WTC11 (cell line): ENCODE data around the gene FOXP1. TPM values are rescaled to one million over a fixed set of nuclear protein-coding genes. Genes with fewer than 3 reads are reported as not detected.

Source experiments
- ATAC-seq: fragments of 200-7000 bp; cut with Tn5 transposase; 2 replicates; pipeline ENCODE4 v1.10.0; 2021; ENCODE audit warnings: mild to moderate bottlenecking, moderate library complexity
- CTCF ChIA-PET: fragments of 300-600 bp; sonication (Branson Sonifier 250); formaldehyde crosslinking; loops from one replicate; lab custom pipeline; 2021; ENCODE audit warnings: antibody characterized with exemption; lab: Charles Lee
- POLR2A ChIA-PET: fragments of 350-600 bp; sonication (Branson Sonifier 250); formaldehyde crosslinking; loops from one replicate; lab custom pipeline; 2021; ENCODE audit warnings: antibody characterized with exemption; lab: Charles Lee
- DNase-seq: peaks from one replicate; pipeline ENCODE4 v3.0.0; 2021; ENCODE audit warnings: low spot score
- H3K27ac Mint-ChIP-seq: 2 replicates; pipeline ENCODE4 v1.8.0; 2021; ENCODE audit warnings: mixed read lengths
- H3K27me3 Mint-ChIP-seq: 2 replicates; pipeline ENCODE4 v1.8.0; 2021; ENCODE audit warnings: low read depth, mild to moderate bottlenecking, moderate library complexity, mixed read lengths
- H3K36me3 Mint-ChIP-seq: 2 replicates; pipeline ENCODE4 v1.8.0; 2021; ENCODE audit warnings: mixed read lengths
- H3K4me1 Mint-ChIP-seq: 2 replicates; pipeline ENCODE4 v1.8.0; 2022; ENCODE audit warnings: mixed read lengths
- H3K4me3 Mint-ChIP-seq: 2 replicates; pipeline ENCODE4 v1.8.0; 2021; ENCODE audit warnings: mild to moderate bottlenecking, moderate library complexity, mixed read lengths
- H3K9me3 Mint-ChIP-seq: 2 replicates; pipeline ENCODE4 v1.8.0; 2021; ENCODE audit warnings: mixed read lengths
- CREM ChIP-seq: sonication (generic); formaldehyde crosslinking; IDR thresholded peaks from 2 replicates; pipeline ENCODE4 v1.8.1; 2022; ENCODE audit warnings: mild to moderate bottlenecking, missing genetic modification reagents, moderate library complexity
- EMX1 ChIP-seq: fragments of 250-450 bp; sonication (Bioruptor Pico); IDR thresholded peaks from 2 replicates; pipeline ENCODE4 v1.8.0; 2021; ENCODE audit warnings: mild to moderate bottlenecking
- ESRRA ChIP-seq: sonication (generic); formaldehyde crosslinking; IDR thresholded peaks from 2 replicates; pipeline ENCODE4 v1.8.1; 2022; ENCODE audit warnings: mild to moderate bottlenecking, missing genetic modification reagents, borderline replicate concordance
- NFATC4 ChIP-seq: fragments of 250-450 bp; sonication (Bioruptor Pico); IDR thresholded peaks from 2 replicates; pipeline ENCODE4 v1.9.0; 2021; ENCODE audit warnings: mild to moderate bottlenecking
- NR1H2 ChIP-seq: sonication (generic); formaldehyde crosslinking; IDR thresholded peaks from 2 replicates; pipeline ENCODE4 v1.9.0; 2021; ENCODE audit warnings: mild to moderate bottlenecking, moderate library complexity, missing genetic modification reagents
- OVOL2 ChIP-seq: fragments of 250-450 bp; sonication (Bioruptor Pico); IDR thresholded peaks from 2 replicates; pipeline ENCODE4 v1.9.0; 2021; ENCODE audit warnings: mild to moderate bottlenecking, borderline replicate concordance
- SMAD3 ChIP-seq: sonication (generic); formaldehyde crosslinking; IDR thresholded peaks from 2 replicates; pipeline ENCODE4 v1.8.0; 2022; ENCODE audit warnings: missing genetic modification reagents, mild to moderate bottlenecking, borderline replicate concordance
- SMAD4 ChIP-seq: sonication (generic); formaldehyde crosslinking; IDR thresholded peaks from 2 replicates; pipeline ENCODE4 v1.8.0; 2022; ENCODE audit warnings: mild to moderate bottlenecking, missing genetic modification reagents
- SOX15 ChIP-seq: fragments of 250-450 bp; sonication (Bioruptor Pico); IDR thresholded peaks from 2 replicates; pipeline ENCODE4 v1.9.0; 2021; ENCODE audit warnings: mild to moderate bottlenecking
- ZNF232 ChIP-seq: sonication (generic); formaldehyde crosslinking; IDR thresholded peaks from 2 replicates; pipeline ENCODE4 v1.8.0; 2022; ENCODE audit warnings: mild to moderate bottlenecking, missing genetic modification reagents
- ZNF671 ChIP-seq: fragments of 250-450 bp; sonication (Bioruptor Pico); IDR thresholded peaks from 2 replicates; pipeline ENCODE4 v1.8.0; 2021; ENCODE audit warnings: mild to moderate bottlenecking
- total RNA-seq: library from RNA; stranded (reverse); gene quantifications from 3 replicates; pipeline ENCODE4 v1.2.3, GENCODE V29; 2021
- TF ChIP-seq, protein P1 (sequence below): fragments of 250-450 bp; sonication (Bioruptor Pico); IDR thresholded peaks from 2 replicates; pipeline ENCODE4 v1.9.0; 2021; ENCODE audit warnings: mild to moderate bottlenecking
- TF ChIP-seq, protein P2 (sequence below): sonication (generic); formaldehyde crosslinking; IDR thresholded peaks from 2 replicates; pipeline ENCODE4 v1.8.0; 2023; ENCODE audit warnings: missing genetic modification reagents
- TF ChIP-seq, protein P3 (sequence below): sonication (generic); formaldehyde crosslinking; conservative IDR thresholded peaks from 2 replicates; pipeline ENCODE4 v1.8.1; 2022; ENCODE audit warnings: mild to moderate bottlenecking, missing genetic modification reagents
- TF ChIP-seq, protein P4 (sequence below): sonication (generic); formaldehyde crosslinking; conservative IDR thresholded peaks from 2 replicates; pipeline ENCODE4 v1.8.1; 2023; ENCODE audit warnings: mild to moderate bottlenecking, low read depth, missing genetic modification reagents, moderate library complexity
- TF ChIP-seq, protein P5 (sequence below): sonication (generic); formaldehyde crosslinking; IDR thresholded peaks from 2 replicates; pipeline ENCODE4 v1.8.1; 2023; ENCODE audit warnings: mild to moderate bottlenecking, missing genetic modification reagents
- TF ChIP-seq, protein P6 (sequence below): sonication (generic); formaldehyde crosslinking; IDR thresholded peaks from 2 replicates; pipeline ENCODE4 v1.8.0; 2022; ENCODE audit warnings: mild to moderate bottlenecking, missing genetic modification reagents
- TF ChIP-seq, protein P7 (sequence below): sonication (generic); formaldehyde crosslinking; IDR thresholded peaks from 2 replicates; pipeline ENCODE4 v1.8.1; 2023; ENCODE audit warnings: mild to moderate bottlenecking, missing genetic modification reagents

FOXP1 gene
- total RNA-seq, 1 experiment from 2014 or later, result 25.8 TPM

DNA sequence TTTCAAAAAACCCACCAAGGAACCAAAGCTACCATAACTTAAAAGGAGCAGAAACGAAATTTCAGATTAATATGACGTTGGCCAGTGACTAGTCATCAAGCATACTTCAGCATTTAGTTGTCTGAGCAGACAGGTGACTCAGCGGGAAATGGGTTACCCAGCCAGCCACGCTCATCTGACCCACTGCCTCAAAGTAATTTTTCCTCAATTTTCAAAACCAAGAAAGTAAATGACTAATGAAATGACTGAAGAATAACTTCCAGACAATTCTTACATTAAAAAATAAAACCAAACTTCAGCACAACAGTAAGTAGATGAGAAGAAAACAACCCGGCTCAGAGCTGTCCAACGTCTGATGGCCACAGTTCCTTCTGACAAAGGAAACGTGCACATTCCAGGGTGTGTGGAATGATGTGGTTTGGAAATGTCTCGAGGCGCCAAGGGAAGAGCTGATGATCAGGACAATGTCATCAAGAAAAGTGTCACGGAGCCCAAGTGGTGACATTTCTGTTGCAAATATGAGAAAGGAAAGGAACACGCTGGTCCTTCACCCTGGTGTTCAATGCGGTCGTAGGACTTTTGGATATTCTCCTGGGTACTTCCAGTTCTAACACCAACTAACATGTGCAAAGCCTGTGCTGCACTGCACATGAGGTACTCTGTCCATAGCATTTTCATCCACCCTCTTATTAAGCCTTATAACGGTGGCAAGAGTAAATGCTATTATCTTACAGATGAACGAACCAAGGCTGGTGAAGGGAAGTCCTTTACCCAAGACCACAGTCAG lies 79.1 kb downstream of the FOXP1 start:
- Mint-ChIP-seq H3K36me3 (no peaks in the 10 kb centered on the region), H3K27me3 (no peaks in the 10 kb centered on the region), H3K4me1 (peaks cover 28% of the 10 kb centered on the region), H3K4me3 (no peak overlapping the region), H3K27ac (no peak overlapping the region), H3K9me3 (no peaks in the 10 kb centered on the region)
- ChIA-PET POLR2A (no interaction called here), CTCF (no interaction called here)
- TF ChIP-seq, protein P1, sequence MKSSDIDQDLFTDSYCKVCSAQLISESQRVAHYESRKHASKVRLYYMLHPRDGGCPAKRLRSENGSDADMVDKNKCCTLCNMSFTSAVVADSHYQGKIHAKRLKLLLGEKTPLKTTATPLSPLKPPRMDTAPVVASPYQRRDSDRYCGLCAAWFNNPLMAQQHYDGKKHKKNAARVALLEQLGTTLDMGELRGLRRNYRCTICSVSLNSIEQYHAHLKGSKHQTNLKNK (CRISPR knock-in tag), result no peak
- TF ChIP-seq, protein P2, sequence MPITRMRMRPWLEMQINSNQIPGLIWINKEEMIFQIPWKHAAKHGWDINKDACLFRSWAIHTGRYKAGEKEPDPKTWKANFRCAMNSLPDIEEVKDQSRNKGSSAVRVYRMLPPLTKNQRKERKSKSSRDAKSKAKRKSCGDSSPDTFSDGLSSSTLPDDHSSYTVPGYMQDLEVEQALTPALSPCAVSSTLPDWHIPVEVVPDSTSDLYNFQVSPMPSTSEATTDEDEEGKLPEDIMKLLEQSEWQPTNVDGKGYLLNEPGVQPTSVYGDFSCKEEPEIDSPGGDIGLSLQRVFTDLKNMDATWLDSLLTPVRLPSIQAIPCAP, result no peak
- TF ChIP-seq ZNF232 (no peak), NR1H2 (no peak), OVOL2 (CRISPR knock-in tag) (no peak), SOX15 (no peak), EMX1 (no peak), NFATC4 (CRISPR knock-in tag) (no peak)
- TF ChIP-seq, protein P3, sequence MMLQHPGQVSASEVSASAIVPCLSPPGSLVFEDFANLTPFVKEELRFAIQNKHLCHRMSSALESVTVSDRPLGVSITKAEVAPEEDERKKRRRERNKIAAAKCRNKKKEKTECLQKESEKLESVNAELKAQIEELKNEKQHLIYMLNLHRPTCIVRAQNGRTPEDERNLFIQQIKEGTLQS, result no peak
- ATAC-seq, result no peak
- no peak for DNase-seq

DNA sequence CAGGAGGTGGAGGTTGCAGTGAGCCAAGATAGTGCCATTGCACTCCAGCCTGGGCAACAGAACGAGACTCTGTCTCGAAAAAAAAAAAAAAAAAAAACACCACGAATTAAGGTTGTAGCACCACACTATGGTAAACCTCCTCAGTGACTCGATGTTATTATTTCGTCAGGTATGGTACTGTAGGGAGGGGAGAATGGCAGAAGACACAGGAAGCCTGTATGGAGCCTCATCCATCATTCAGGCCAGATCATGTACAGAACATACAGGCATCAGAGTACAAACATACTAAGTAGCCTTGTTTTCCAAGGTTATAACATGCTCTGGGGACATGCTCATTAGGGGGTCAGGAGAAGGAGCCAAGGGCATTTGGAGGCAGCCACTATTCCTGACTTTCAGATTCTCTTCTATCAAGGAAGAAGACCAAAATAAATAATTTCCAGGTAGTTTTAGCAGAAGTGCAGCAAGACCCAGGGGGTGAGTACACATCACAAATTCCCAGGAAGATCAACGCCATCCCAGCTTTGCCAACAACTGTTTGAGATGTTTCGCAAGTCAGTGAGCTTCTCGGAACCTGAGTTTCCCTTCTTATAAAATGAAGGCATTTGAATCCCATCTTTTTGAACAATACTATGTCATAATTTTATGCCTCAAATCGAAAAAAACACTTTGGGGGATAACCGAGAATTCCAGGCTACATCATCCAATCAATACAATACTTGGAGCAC lies 79.8 kb downstream of the FOXP1 start:
- no peaks in the 10 kb centered on the region for H3K36me3 Mint-ChIP-seq
- H3K27me3 Mint-ChIP-seq, result no peaks in the 10 kb centered on the region
- H3K9me3 Mint-ChIP-seq, result no peaks in the 10 kb centered on the region
- no peak for TF ChIP-seq ZNF671 (CRISPR knock-in tag)
- TF ChIP-seq, protein P4, sequence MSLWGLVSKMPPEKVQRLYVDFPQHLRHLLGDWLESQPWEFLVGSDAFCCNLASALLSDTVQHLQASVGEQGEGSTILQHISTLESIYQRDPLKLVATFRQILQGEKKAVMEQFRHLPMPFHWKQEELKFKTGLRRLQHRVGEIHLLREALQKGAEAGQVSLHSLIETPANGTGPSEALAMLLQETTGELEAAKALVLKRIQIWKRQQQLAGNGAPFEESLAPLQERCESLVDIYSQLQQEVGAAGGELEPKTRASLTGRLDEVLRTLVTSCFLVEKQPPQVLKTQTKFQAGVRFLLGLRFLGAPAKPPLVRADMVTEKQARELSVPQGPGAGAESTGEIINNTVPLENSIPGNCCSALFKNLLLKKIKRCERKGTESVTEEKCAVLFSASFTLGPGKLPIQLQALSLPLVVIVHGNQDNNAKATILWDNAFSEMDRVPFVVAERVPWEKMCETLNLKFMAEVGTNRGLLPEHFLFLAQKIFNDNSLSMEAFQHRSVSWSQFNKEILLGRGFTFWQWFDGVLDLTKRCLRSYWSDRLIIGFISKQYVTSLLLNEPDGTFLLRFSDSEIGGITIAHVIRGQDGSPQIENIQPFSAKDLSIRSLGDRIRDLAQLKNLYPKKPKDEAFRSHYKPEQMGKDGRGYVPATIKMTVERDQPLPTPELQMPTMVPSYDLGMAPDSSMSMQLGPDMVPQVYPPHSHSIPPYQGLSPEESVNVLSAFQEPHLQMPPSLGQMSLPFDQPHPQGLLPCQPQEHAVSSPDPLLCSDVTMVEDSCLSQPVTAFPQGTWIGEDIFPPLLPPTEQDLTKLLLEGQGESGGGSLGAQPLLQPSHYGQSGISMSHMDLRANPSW (CRISPR knock-in tag), result no peak
- no peak for TF ChIP-seq CREM (CRISPR knock-in tag)
- TF ChIP-seq SMAD3 (CRISPR knock-in tag), result no peak
- no peak for TF ChIP-seq ESRRA (CRISPR knock-in tag)
- TF ChIP-seq, protein P5, sequence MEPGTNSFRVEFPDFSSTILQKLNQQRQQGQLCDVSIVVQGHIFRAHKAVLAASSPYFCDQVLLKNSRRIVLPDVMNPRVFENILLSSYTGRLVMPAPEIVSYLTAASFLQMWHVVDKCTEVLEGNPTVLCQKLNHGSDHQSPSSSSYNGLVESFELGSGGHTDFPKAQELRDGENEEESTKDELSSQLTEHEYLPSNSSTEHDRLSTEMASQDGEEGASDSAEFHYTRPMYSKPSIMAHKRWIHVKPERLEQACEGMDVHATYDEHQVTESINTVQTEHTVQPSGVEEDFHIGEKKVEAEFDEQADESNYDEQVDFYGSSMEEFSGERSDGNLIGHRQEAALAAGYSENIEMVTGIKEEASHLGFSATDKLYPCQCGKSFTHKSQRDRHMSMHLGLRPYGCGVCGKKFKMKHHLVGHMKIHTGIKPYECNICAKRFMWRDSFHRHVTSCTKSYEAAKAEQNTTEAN (CRISPR knock-in tag), result no peak
- TF ChIP-seq, protein P6, sequence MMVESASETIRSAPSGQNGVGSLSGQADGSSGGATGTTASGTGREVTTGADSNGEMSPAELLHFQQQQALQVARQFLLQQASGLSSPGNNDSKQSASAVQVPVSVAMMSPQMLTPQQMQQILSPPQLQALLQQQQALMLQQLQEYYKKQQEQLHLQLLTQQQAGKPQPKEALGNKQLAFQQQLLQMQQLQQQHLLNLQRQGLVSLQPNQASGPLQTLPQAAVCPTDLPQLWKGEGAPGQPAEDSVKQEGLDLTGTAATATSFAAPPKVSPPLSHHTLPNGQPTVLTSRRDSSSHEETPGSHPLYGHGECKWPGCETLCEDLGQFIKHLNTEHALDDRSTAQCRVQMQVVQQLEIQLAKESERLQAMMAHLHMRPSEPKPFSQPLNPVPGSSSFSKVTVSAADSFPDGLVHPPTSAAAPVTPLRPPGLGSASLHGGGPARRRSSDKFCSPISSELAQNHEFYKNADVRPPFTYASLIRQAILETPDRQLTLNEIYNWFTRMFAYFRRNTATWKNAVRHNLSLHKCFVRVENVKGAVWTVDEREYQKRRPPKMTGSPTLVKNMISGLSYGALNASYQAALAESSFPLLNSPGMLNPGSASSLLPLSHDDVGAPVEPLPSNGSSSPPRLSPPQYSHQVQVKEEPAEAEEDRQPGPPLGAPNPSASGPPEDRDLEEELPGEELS (CRISPR knock-in tag), result no peak
- no peak for TF ChIP-seq SMAD4
- TF ChIP-seq, protein P7, sequence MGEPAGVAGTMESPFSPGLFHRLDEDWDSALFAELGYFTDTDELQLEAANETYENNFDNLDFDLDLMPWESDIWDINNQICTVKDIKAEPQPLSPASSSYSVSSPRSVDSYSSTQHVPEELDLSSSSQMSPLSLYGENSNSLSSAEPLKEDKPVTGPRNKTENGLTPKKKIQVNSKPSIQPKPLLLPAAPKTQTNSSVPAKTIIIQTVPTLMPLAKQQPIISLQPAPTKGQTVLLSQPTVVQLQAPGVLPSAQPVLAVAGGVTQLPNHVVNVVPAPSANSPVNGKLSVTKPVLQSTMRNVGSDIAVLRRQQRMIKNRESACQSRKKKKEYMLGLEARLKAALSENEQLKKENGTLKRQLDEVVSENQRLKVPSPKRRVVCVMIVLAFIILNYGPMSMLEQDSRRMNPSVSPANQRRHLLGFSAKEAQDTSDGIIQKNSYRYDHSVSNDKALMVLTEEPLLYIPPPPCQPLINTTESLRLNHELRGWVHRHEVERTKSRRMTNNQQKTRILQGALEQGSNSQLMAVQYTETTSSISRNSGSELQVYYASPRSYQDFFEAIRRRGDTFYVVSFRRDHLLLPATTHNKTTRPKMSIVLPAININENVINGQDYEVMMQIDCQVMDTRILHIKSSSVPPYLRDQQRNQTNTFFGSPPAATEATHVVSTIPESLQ, result no peak
- ATAC-seq (no peak), DNase-seq (no peak)
- peaks cover 35% of the 10 kb centered on the region for H3K4me1 Mint-ChIP-seq
- H3K27ac Mint-ChIP-seq, result no peak overlapping the region
- ChIA-PET CTCF (no interaction called here), POLR2A (no interaction called here)
- H3K4me3 Mint-ChIP-seq, result no peak overlapping the region
